CD4-positive, alpha-beta T cell treated with Interleukin-4 for 1 hour (primary cell): Measurements from ENCODE around the gene CLDN20.
"Not testable (repeated sequence)": the region's sequence is repeated elsewhere in the genome, so short reads cannot be mapped to it uniquely, and the experiment has no call there.

Source experiments
- DNase-seq, 2 donors: peaks; one replicate each; pipeline ENCODE4 v3.0.0-alpha.2; 2020 to 2022

CLDN20 gene

GRCh38 chr6:155271145-155271544 lies 7.3 kb downstream of the CLDN20 start:
- DNase-seq: no peak

- no peak for DNase-seq
Measured at GRCh38 chr6:155272353-155273232, 8.8 kb downstream of the CLDN20 start.

GRCh38 chr6:155273431-155273830 lies 9.6 kb downstream of the CLDN20 start:
- DNase-seq: no peak

GRCh38 chr6:155274106-155274505 lies 10.3 kb downstream of the CLDN20 start:
- DNase-seq: no peak

- DNase-seq: no peak
Measured at GRCh38 chr6:155274533-155274932, 10.7 kb downstream of the CLDN20 start.

GRCh38 chr6:155275808-155276480 lies 12.1 kb downstream of the CLDN20 start:
- no peak for DNase-seq

- no peak for DNase-seq
Measured at GRCh38 chr6:155276638-155277037, 12.8 kb downstream of the CLDN20 start.

- no peak for DNase-seq
Measured at GRCh38 chr6:155278319-155279049, 14.7 kb downstream of the CLDN20 start.

GRCh38 chr6:155284775-155285174 lies 21.0 kb downstream of the CLDN20 start:
- DNase-seq: no peak

- DNase-seq: no peak
Measured at GRCh38 chr6:155287762-155288161, 23.9 kb downstream of the CLDN20 start.

- no peak for DNase-seq
Measured at GRCh38 chr6:155290491-155290890, 26.7 kb downstream of the CLDN20 start.

GRCh38 chr6:155291291-155291690 lies 27.5 kb downstream of the CLDN20 start:
- no peak for DNase-seq

- no peak for DNase-seq
Measured at GRCh38 chr6:155292711-155293110, 28.9 kb downstream of the CLDN20 start.

- DNase-seq: no peak
Measured at GRCh38 chr6:155297669-155298068, 33.9 kb downstream of the CLDN20 start.

- no peak for DNase-seq
Measured at GRCh38 chr6:155301867-155302266, 38.1 kb downstream of the CLDN20 start.

GRCh38 chr6:155303361-155303870 lies 39.6 kb downstream of the CLDN20 start:
- DNase-seq: no peak

GRCh38 chr6:155306958-155307357 lies 43.1 kb downstream of the CLDN20 start:
- DNase-seq: no peak

- DNase-seq: no peak
Measured at GRCh38 chr6:155309150-155309549, 45.3 kb downstream of the CLDN20 start.

- no peak for DNase-seq
Measured at GRCh38 chr6:155310596-155310995, 46.8 kb downstream of the CLDN20 start.

- no peak for DNase-seq
Measured at GRCh38 chr6:155311086-155311485, 47.3 kb downstream of the CLDN20 start.

GRCh38 chr6:155311583-155311982 lies 47.8 kb downstream of the CLDN20 start:
- DNase-seq: no peak

- DNase-seq: not testable (repeated sequence)
Measured at GRCh38 chr6:155312950-155313349, 49.1 kb downstream of the CLDN20 start.

GRCh38 chr6:155313602-155314091 lies 49.8 kb downstream of the CLDN20 start:
- peak in 1 of 2 donors; percentile 26 for DNase-seq
